ENCODE measurements around the gene SLC1A2.

Gene SLC1A2

DNA sequence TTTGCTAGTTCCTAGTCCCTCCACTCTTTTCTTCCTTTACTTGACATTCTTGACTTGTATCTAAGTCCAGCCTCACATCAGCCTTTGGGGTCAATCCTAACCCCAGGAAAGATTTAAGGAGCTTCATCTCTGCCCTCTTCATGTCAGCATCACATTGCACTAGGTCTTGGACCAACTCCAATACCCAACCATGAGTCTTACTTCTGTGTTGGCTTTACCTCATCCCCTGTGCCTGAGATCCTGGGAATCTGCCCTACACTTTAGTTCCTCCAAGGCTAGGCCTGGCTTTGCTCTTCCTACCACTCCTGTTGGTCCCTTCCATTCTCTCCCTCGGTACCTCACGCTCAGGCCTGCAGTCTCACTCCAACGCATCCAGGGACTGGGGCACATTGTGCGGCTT is 117.0 kb downstream of the SLC1A2 start:
- DNase-seq (ENCODE audit: low read depth), result no peak

DNA sequence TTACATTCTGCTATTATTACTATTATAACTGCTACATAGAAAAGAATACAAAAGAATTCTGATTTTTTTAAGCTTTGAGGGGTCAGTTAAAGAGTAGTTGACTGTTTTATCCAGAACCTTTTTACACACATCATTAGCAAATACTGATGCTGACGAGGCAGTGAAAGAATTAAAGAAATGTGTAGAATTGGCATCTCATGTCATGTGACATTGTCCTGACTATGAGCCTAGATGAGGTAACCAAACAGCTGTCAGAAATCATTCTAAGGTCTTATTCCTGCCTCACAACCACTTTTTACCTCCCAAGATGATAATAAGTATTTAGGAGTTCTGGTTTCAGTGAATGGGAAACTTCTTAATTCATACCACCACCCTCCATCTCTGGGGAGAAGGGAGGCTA is 121.0 kb downstream of the SLC1A2 start:
- no peak for DNase-seq (ENCODE audit: low read depth)

DNA sequence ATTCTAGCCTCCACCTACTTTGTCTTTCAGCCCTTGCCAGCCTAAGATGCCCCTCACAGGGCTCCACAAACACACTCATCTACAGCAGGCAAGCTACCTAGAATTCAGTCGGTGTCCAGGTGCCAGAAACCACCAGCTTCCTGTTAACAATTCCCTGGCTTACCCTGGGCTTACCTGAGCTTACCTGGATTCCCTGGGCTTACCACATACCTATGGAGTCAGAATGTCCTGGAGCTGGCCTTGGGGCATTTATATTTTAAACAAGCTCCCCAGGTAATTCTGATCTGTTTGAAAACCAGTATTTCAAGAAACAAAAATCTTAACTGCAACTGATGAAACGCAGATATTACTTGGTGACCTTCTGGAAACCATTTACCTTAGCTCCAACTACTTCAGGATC is 123.6 kb downstream of the SLC1A2 start:
- DNase-seq (ENCODE audit: low read depth), result no peak

DNA sequence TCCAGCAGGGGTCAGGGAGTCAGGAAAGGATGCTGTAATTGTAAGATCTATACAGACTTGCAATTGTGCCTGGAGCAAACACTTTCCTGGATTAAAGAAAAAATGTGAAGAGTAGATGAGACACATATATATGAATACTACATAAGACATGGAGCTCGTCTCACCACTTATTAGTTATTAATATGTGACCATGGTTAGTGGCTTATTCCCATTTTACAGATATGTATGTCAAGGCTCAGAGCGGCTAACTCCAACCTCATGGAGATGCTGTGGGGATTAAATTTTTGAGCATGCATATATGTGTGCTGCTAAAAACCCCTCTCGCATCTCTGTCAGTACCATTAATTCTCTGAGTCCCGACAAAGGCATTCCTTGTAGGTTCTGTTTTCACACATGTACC is 125.7 kb downstream of the SLC1A2 start:
- no peak for DNase-seq (ENCODE audit: low read depth)

DNA sequence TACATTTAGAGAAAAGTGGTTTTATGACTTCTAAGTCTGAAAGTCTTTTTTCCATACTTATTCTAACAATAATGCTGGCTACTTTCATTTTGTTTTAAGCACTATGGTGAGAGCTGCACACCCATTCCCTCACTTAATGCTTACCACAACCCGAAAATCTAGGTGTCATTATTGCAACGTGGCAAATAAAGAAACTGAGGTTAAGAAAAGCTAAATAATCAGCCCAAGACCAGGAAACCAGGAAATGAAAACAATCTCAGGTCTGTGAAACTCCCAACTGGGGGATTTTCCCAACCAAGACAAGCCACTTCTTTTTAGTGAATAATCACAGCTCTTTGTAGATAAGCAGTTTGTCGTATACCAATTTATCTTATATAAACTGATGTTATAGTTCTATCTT is 126.3 kb downstream of the SLC1A2 start:
- no peak for DNase-seq (ENCODE audit: low read depth)

DNA sequence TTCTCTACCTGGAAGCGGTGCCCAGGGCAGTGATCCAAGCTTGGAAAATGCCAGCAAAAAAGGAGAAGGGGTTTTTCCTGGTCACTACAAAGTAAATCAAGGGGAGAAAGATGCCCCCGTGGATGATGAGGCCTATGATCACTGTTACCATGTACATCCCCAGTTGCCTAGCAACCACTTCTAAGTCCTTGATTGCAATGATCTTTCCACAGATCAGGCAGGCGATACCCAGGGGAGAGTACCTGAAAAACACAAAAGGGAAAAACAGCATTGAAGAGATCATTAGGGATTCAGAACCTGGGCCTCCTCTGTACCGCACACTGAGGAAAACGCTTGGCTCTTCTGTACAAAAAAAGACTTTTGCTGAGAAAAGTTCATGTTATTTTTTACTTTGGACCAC is 127.1 kb downstream of the SLC1A2 start:
- no peak for DNase-seq (ENCODE audit: low read depth)

DNA sequence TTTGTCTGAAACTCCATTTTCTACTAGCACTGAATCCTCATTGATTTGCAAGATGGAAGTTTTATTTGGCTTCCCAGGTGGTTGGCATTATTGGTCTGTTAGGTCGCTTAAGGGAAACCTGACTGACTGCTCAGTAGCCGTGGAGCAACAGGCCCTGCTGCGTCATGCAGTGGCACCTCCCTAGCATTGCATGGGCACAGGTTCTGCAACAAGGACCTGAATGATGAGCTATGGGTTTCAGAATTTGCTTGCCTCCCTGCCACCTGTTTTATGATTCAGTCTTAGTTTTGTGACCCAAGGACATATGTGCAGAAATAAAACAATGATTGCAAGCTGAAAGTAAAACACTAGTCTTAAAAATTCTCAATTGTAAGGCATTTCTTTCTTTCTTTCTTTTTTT is 128.5 kb downstream of the SLC1A2 start:
- no peak for DNase-seq (ENCODE audit: low read depth)

DNA sequence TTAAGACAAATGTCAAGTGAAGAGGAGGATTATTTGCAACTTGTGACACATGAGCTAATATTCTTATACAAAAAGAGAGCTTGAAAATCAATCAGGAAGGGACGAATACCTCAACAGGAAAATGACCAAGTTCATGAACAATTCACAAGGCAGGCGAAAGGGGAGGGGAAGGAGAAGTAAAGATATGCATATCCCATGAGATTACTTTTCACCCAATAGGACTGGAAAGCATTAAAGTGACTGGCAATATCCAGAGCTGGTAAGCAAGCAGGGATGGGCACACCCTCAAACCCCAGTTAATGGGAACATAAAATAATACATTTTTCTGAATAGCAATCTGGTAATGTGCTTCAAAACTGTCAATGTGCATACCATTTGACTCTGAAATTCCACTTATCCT is 129.5 kb downstream of the SLC1A2 start:
- no peak for DNase-seq (ENCODE audit: low read depth)

DNA sequence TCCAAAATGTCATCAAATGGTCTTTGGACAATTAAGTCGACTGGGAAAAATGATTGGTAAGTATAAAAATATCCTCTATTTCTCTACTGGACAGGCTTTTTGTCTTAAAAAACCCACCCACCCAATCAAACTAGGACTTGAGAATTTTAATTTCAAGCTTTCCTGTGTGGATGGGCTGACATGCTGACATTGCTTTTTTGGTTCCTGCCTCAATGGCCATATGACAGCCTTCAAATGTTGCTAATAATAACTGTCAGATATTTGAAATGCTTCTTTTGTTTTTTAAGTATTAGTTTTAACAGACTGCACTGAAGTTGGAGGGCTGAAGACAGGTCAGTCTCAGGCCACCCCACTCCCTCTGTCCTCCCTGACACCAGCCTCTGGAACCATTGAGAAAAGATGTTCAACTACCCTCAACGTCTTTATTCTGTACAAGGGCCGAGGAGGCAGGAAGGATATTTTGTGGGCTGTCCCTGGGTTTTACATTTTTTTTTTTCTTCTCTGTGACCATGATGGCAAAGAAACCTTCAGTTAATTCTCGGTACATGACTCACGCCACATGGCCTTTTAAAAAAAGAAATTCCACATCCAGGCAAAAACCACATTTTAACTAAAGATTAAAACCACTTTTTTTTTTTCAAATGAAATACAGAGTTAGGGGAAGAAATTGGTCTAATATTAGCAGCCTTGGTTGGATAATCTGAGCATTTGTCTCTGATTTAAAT is 130.4 kb downstream of the SLC1A2 start:
- no peak for DNase-seq (ENCODE audit: low read depth)

DNA sequence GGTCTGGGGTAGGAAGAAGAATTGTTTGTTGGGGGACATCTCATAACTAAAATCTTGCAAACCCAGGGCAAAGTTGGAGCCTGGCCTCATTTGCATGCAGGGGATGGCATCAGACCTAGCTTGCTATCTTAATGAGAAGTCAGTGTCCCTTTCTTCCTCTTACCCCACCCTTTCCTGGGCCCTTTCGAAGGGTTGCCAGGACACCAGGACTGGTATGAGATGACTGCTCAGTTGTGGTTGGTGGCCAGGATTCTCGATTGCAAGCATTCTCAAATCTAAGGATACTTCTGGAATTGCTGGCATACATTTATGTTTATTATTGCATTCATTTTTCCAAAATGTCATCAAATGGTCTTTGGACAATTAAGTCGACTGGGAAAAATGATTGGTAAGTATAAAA is 131.0 kb downstream of the SLC1A2 start:
- no peak for DNase-seq (ENCODE audit: low read depth)

DNA sequence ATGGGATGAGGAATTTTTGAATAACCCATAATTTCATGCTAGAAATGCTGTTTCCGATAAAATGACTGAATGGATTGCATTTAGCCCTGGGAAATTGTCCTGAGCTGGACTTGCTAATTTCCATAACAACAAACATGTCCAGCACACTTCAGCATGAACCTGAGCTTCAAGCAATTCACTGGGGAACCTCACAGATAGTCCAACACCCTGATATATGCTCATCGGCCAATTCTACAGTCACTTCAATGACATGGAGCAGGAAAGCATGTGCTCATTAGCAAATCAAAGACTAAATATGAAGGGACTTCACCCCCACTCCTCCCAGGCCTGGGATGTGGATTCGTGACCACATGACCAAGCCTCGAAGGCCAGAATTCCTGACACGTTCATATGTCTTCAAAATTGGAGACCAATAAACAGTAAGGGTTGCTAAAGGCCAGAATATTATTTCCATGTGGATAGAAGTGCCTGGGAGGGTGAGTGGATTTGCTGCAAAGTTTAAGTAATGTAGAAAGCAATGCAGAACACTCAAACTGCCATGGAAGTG is 131.9 kb downstream of the SLC1A2 start:
- no peak for DNase-seq (ENCODE audit: low read depth)

DNA sequence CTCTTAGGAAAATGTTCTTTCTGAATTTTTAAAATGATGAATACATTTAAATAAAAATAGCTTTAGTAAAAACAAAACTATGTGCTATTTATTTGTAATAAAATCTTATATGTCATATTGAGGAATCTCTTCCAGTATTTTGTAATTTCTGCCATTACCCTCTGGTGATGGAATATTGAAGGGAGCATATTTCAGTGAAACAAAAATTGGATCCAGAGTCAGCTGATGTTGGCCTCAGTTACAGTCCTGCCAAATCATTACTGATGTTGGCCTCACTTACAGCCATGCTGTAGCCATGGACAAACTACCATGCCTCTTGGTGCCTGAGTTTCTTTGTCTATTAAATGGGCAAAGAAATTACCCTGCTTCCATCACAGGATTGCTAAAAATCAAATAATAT is 133.2 kb downstream of the SLC1A2 start:
- no peak for DNase-seq (ENCODE audit: low read depth)

DNA sequence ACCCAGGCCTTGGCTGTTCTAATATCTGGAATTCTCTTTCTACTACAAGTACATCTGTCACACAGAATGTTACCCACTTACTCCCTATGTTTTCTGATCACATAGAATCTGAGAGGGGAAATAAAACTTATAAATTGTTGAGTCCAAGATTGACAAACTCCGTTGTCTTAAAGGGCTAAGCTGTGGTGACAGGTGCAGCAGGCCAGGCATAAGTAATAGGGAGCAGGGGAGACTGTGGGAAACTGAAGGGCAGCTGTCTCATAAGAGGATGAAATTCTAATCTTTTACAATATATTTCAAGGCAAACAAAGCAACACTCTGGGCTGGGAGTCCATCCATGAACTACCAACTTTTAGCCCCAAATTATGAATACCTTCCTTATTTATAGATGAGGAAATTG is 133.9 kb downstream of the SLC1A2 start:
- DNase-seq (ENCODE audit: low read depth), result no peak

DNA sequence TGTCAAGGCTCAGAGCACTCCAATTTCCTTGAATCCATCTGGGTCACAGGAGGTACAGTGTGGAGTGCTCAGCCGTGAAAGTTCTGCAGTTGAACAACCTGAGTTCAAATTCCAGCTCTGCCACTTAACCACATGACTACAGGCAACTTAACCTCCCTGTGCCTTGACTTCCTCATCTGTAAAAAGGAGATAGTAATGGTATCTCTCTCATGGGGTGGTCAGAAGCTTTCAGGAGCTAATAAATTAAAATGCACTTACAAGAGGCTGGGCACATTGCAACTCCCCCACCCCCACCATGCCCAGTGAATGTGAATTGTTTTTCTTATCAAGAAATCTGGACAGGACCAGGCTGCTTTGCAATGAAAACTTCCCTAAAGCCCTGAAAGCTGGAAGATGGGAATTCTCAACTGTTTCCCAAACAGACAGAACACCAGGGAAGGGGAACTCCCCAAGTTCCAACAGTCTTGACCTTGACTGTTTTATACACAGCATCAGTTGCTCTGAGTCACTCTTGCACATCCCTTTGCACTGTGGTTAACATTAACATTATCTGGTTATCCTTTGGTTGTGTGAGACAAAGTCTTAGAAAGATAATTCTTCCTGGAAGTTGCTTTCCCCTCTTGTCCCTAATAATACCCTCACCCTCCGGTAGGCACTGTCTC is 137.0 kb downstream of the SLC1A2 start:
- no peak for DNase-seq (ENCODE audit: low read depth)

DNA sequence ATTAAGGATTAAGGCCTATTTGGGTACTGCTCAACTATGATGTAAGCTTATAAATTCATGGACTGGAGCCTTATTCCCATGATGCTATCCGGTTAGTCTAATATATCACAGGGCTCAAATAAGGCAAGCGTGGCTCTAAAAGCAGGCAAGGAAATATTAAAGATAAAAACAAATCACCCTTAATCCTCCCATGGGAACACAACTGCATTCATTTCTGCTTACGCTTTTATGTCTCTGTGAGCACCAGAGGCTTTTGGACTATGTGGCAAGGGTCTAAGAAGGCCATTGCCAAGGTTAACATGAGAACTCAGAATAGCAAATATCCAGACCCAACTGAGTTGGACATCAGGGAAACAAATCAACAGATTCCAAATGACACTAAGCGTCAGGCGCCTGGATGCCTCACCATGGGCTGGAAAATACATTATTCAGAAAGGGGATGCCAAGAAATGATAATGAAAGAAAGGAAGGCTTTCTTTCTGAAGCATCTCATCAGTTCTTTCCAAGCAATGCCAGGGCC is 138.1 kb downstream of the SLC1A2 start:
- no peak for DNase-seq (ENCODE audit: low read depth)

DNA sequence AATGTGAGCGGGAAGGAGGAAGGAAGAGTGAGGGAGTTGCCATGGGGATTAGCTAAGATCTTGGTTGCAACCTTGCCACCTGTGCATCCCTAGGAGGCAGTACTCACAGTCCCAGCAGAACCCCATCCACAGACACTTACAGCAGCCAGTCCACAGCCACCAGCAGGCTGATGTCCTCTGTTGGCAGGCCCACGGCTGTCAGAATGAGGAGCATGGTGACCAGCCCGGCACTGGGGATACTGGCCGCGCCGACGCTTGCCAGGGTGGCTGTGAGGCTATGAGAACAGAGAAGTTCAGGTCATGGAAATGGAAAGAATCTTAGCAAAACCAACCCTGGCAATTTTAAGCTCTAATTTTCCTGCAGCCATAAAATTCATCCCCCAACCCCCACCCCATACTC is 138.6 kb downstream of the SLC1A2 start:
- DNase-seq (ENCODE audit: low read depth), result no peak

DNA sequence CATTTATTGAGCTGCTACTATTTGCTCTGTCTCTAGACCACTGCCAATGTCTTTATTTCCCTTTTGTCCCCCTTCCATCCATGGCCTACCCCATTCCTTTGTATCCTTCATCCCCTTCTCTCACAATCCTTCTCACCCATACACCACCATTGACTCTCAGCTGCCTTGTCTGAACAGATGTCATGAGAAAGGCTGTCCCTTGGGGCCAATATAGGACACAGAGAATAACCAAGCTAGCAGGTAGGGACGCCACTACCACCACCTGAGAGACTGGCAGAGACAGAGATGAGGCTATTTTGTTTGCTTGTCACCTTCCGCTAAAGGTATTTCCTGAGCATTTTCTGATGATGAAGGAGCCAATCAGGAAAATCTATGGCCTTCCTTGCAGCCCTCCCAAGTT is 141.5 kb downstream of the SLC1A2 start:
- DNase-seq (ENCODE audit: low read depth), result no peak

DNA sequence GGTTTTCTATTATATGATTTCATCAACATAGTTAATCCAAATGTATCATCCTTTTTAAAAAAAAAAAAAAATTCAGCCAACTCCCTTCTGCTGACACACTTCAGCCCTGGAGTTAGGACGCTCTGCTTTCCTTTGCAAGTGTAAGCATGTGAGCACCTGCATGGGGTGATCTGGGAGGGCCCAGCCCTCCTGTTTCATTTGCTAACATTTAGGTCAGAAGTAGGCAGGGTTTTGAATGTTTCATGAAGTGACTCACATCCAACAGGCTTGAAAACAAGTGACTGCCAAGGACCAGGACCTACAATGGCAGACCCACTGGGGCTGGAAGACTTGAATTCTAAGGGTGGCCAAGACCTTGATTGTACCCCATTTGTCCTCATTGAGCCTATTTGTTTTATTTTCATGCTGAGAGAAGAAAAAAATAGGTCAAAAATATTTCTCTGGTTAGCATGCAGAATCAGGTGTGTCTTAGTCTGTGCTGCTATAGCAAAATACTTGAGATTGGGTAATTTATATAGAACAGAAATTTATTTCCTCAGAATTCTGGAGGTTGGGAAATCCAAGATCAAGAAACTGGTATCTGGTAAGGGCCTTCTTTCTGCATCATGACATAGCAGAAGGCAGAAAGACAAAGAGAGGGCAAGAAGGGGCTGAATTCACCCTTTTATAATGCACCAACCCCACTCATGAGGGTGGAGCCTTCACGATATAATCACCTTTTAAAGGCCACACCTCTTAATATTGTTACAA is 142.8 kb downstream of the SLC1A2 start:
- no peak for DNase-seq (ENCODE audit: low read depth)

DNA sequence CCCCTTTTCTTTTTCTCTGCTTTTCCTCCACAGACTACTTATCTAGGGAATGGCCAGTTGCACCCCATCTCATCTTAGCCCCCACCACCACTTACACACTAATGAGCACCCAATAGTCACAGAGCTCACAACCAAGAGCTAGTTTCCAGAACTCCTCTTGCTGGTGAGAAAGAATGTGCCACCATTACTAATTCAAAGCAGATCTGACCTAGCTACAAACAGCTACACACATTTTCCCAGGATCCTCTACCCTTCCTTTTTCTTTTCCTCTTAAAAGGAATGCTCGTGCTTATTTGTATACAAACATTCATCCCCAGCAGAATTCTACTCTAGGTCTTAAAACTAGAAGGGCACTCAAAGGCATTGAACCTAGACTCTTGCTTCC is 143.6 kb downstream of the SLC1A2 start:
- no peak for DNase-seq (ENCODE audit: low read depth)

DNA sequence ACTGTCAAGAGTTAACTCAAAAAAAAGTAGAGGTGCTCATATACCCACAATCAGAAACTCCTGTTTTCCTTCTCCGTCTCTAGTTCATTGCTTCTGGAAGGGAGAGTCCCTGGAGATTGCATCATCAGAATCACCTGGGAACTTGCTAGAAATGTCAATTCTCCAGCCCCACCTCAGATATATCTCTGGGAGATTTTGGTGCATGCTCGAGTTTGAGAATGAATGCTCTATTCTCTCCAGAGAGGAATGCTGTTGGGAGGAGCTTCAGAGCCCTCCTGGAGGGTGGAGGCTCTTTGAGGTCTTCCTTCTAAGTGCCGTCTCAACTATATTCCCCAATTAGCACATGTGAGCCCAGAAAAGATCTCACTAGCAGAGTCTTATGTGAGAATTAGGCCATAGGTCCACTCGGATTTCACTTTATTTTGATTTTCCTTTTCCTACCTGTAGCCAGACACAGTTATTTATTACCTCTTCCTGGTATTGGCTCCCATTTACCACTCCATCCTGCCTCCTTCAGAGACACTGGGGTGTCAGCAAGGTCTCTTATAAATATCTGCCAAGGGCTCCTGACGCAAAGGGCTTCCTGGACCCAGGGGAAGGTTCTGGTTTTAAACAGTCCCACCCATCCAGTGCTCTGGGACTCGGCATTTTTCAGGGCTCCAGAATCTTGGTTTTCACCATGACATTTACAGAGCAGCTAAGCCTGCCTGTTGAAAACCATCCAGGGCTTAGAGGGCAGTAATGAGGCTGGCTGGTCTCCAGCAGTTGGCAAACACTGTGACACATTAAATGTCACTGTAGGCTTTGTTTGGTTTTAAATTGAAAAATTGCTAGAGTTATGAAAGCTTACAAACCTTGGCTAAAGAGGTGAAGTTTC is 144.2 kb downstream of the SLC1A2 start:
- DNase-seq (ENCODE audit: low read depth), result no peak

DNA sequence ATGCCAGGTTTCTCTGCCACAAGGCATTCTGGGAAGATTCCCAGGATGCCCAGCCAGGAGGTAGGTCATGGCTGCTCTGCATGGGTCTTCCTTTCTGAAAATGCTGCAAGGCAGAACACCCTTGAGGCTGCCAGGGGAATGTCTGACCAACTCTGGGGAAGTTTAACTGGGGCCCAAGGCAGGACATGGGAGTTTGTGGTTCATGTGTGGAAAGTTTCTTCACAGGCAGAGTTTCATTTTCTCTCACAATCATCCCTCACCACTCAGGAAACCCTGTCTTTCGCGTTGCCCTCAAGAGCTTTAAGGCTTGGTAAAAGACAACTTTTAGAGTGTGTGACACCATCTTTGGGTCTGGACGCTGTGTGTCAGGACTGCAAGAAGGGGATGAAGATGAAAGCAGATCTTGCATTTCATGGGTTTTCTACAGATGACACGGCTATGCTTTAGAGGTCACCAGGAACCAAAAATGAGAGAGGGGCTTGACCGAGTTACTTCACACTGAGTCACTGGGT is 146.9 kb downstream of the SLC1A2 start:
- no peak for DNase-seq (ENCODE audit: low read depth)

DNA sequence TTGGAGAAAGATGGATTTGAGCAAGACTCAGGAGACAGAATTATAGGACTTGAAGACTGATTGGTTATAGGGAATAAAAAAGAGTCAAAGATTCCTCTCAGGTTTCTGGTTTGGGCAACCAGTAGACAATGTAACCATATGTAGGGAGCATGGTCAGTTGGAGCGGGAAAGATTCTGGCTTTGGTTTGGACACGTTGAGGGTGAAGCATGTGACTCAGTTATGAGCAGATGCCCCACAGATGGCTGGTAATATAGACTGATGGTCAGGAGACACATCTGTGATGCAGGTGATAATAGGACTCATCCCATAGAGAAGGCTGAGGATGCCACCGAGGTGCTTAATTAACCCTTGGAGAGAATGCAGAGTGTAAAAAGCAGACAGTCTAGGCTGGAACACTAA is 148.3 kb downstream of the SLC1A2 start:
- DNase-seq (ENCODE audit: low read depth), result no peak
